PC-9 (cell line): ENCODE data around the gene NFKBIE.

Experiments used
- CTCF ChIP-seq: fragments of 200-600 bp; sonication (generic); conservative IDR thresholded peaks from 2 replicates; pipeline ENCODE4 v1.6.1; 2017; ENCODE audit warnings: mixed run types, antibody characterized with exemption, mild to moderate bottlenecking, moderate library complexity
- EZH2 ChIP-seq: fragments of 200-600 bp; sonication (generic); IDR thresholded peaks from 2 replicates; pipeline ENCODE4 v1.8.0; 2017; ENCODE audit warnings: antibody characterized with exemption, low read depth

- no peak for TF ChIP-seq CTCF
- TF ChIP-seq EZH2 = no peak
Measured at GRCh38 chr6:44272999-44273566, 7.7 kb upstream of the NFKBIE start.
